NOMO-1 treated with DMSO at 0.1 percent for 48 hours (cell line): ENCODE data around the gene SF3A1.

Experiments
- DNase-seq: peaks from one replicate; lab custom pipeline; 2025; ENCODE audit not compliant: unreplicated experiment; lab: John Stamatoyannopoulos, UW

SF3A1 gene

GRCh38 chr22:30289141-30289979 is 67.3 kb downstream of the SF3A1 start, which contains the start of gene CASTOR1:
Gene CASTOR1 (minus strand): TSS chr22:30289505. CDS start chr22:30289497, 8 bp downstream.
- DNase-seq, result peak; percentile 97

GRCh38 chr22:30288419-30289140 is 68.1 kb downstream of the SF3A1 start:
- DNase-seq, result no peak

- DNase-seq, result peak; percentile 78
Observed at GRCh38 chr22:30287648-30288418, 68.9 kb downstream of the SF3A1 start.

- DNase-seq, result peak; percentile 45
Observed at GRCh38 chr22:30286813-30287647, 69.7 kb downstream of the SF3A1 start.

GRCh38 chr22:30286331-30286730 is 70.4 kb downstream of the SF3A1 start:
- DNase-seq, result no peak

- DNase-seq, result no peak
Observed at GRCh38 chr22:30285846-30286200, 70.9 kb downstream of the SF3A1 start.

- no peak for DNase-seq
Observed at GRCh38 chr22:30285176-30285845, 71.4 kb downstream of the SF3A1 start.

- DNase-seq, result no peak
Observed at GRCh38 chr22:30284666-30285065, 72.0 kb downstream of the SF3A1 start.

GRCh38 chr22:30284172-30284571 is 72.5 kb downstream of the SF3A1 start:
- no peak for DNase-seq

- no peak for DNase-seq
Observed at GRCh38 chr22:30283342-30283741, 73.4 kb downstream of the SF3A1 start.

- no peak for DNase-seq
Observed at GRCh38 chr22:30282616-30283046, 74.1 kb downstream of the SF3A1 start.
